ENCODE data around the gene FIZ1. TPM values are rescaled to one million over a fixed set of nuclear protein-coding genes. Genes with fewer than 3 reads are reported as not detected.

The FIZ1 gene
- total RNA-seq, 1 donor from 2014 or later: 14.3 TPM

GRCh38 chr19:55605207-55605636 lies 5.9 kb upstream of the FIZ1 start:
- TF ChIP-seq CTCF (IDR thresholded peaks at IDR 0.05): no peak
- ATAC-seq: peak; percentile 89 to 90
- peak overlapping the region; percentile 92 for H3K27ac ChIP-seq
- H3K27me3 ChIP-seq (ENCODE audit: low read depth): no peaks in the 10 kb centered on the region
- intact Hi-C loops (cut with DNase I): no loop called here
- DNase-seq: peak; percentile 98
- peaks cover 34% of the 10 kb centered on the region for H3K36me3 ChIP-seq
- peaks cover 33% of the 10 kb centered on the region for H3K4me1 ChIP-seq
- no peaks in the 10 kb centered on the region for H3K9me3 ChIP-seq
- peak overlapping the region; percentile 83 for H3K4me3 ChIP-seq

- intact Hi-C loops (cut with DNase I): no loop called here
- no peak for DNase-seq
- Histone ChIP-seq H3K27ac (peak overlapping the region; percentile 92), H3K27me3 (ENCODE audit: low read depth) (no peaks in the 10 kb centered on the region), H3K36me3 (peaks cover 19% of the 10 kb centered on the region), H3K4me3 (peak overlapping the region; percentile 83), H3K9me3 (no peaks in the 10 kb centered on the region), H3K4me1 (peaks cover 34% of the 10 kb centered on the region)
- no peak for TF ChIP-seq CTCF (IDR thresholded peaks at IDR 0.05)
- ATAC-seq: no peak
Observed at GRCh38 chr19:55603581-55604292, 4.4 kb upstream of the FIZ1 start.

GRCh38 chr19:55603115-55603514 lies 3.8 kb upstream of the FIZ1 start:
- Histone ChIP-seq H3K27ac (no peak overlapping the region), H3K4me3 (no peak overlapping the region), H3K4me1 (peaks cover 40% of the 10 kb centered on the region), H3K27me3 (ENCODE audit: low read depth) (no peaks in the 10 kb centered on the region), H3K9me3 (no peaks in the 10 kb centered on the region), H3K36me3 (peaks cover 19% of the 10 kb centered on the region)
- DNase-seq (no peak), ATAC-seq (no peak)
- intact Hi-C loops (cut with DNase I): no loop called here
- TF ChIP-seq CTCF (IDR thresholded peaks at IDR 0.05): no peak

- Histone ChIP-seq H3K4me1 (peaks cover 40% of the 10 kb centered on the region), H3K36me3 (peaks cover 15% of the 10 kb centered on the region), H3K27ac (no peak overlapping the region), H3K4me3 (no peak overlapping the region), H3K27me3 (ENCODE audit: low read depth) (no peaks in the 10 kb centered on the region), H3K9me3 (no peaks in the 10 kb centered on the region)
- ATAC-seq (no peak), DNase-seq (peak; percentile 49)
- TF ChIP-seq CTCF (IDR thresholded peaks at IDR 0.05): no peak
- intact Hi-C loops (cut with DNase I): no loop called here
Observed at GRCh38 chr19:55602104-55603001, 3.0 kb upstream of the FIZ1 start.

- no peak for DNase-seq
- Histone ChIP-seq H3K9me3 (no peaks in the 10 kb centered on the region), H3K4me3 (peak overlapping the region; percentile 83), H3K27ac (peak overlapping the region; percentile 98), H3K4me1 (peaks cover 30% of the 10 kb centered on the region), H3K36me3 (peaks cover 19% of the 10 kb centered on the region), H3K27me3 (ENCODE audit: low read depth) (no peaks in the 10 kb centered on the region)
- no peak for ATAC-seq
- TF ChIP-seq CTCF (IDR thresholded peaks at IDR 0.05): no peak
- intact Hi-C loops (cut with DNase I): no loop called here
Observed at GRCh38 chr19:55601084-55601483, 1.8 kb upstream of the FIZ1 start.

All from lower lobe of right lung (tissue), 2 donors.